Breast epithelium (tissue), 3 donors: Measurements from ENCODE around the gene ABHD4.

ENCODE experiments used
- CTCF ChIP-seq, 3 donors: fragments of 450-650 bp; IDR thresholded peaks; one replicate each; pipeline ENCODE4 v1.5.1; 2016 to 2017; ENCODE audit warnings: antibody characterized with exemption in 3 of 3, mild to moderate bottlenecking in 3 of 3, moderate library complexity in 3 of 3
- POLR2A ChIP-seq: fragments of 450-650 bp; IDR thresholded peaks from one replicate; pipeline ENCODE4 v1.6.1; 2016; ENCODE audit warnings: antibody characterized with exemption, mild to moderate bottlenecking, moderate library complexity
- POLR2AphosphoS5 ChIP-seq, 3 donors: sonication (generic); formaldehyde crosslinking; IDR thresholded peaks; one replicate each; pipeline ENCODE4 v1.6.1; 2017; ENCODE audit warnings: antibody characterized with exemption in 3 of 3

GRCh38 chr14:22646570-22647254, 48.6 kb downstream of the ABHD4 start:
- TF ChIP-seq CTCF (IDR thresholded peaks at IDR 0.05) (no peak), POLR2A (no peak), POLR2AphosphoS5 (IDR thresholded peaks at IDR 0.05) (no peak)
